GM21786 (cell line): ENCODE data around the gene NPR1.
"Not testable (repeated sequence)": the region's sequence is repeated elsewhere in the genome, so short reads cannot be mapped to it uniquely, and the experiment has no call there.

Experiments used
- ATAC-seq: cut with Tn5 transposase; IDR thresholded peaks from one replicate; pipeline ENCODE4 v1.9.1; 2021; ENCODE audit not compliant: unreplicated experiment

Gene NPR1

GRCh38 chr1:153678519-153679336 is at the start of gene NPR1:
Gene NPR1, plus strand, starts transcription at chr1:153678688. Its CDS starts 421 bp downstream, at chr1:153679109.
- ATAC-seq, result no peak

- ATAC-seq, result no peak
These were observed 49.2 kb upstream of the NPR1 start for GRCh38 chr1:153629343-153629665.

DNA sequence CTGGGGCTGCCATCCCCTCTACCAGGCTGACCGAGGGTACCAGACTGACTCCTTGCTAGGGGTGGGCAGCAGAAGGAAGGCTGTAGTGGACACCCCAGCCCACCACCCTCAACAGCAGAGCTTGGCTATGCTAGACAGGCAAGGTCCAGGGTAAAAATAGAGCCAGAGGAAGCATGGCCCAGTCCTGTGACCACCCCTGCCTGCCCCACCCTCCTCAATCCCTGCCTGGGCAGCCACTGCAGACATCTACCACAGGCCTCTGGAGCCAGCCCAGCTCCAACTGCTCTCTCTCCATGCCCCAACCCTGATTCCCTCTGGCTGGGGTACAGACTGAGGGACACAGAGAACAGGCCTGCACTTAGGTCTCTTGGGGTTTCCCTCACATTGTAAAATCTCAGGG is 48.5 kb upstream of the NPR1 start:
- no peak for ATAC-seq

GRCh38 chr1:153630384-153630783 is 48.1 kb upstream of the NPR1 start:
- no peak for ATAC-seq

DNA sequence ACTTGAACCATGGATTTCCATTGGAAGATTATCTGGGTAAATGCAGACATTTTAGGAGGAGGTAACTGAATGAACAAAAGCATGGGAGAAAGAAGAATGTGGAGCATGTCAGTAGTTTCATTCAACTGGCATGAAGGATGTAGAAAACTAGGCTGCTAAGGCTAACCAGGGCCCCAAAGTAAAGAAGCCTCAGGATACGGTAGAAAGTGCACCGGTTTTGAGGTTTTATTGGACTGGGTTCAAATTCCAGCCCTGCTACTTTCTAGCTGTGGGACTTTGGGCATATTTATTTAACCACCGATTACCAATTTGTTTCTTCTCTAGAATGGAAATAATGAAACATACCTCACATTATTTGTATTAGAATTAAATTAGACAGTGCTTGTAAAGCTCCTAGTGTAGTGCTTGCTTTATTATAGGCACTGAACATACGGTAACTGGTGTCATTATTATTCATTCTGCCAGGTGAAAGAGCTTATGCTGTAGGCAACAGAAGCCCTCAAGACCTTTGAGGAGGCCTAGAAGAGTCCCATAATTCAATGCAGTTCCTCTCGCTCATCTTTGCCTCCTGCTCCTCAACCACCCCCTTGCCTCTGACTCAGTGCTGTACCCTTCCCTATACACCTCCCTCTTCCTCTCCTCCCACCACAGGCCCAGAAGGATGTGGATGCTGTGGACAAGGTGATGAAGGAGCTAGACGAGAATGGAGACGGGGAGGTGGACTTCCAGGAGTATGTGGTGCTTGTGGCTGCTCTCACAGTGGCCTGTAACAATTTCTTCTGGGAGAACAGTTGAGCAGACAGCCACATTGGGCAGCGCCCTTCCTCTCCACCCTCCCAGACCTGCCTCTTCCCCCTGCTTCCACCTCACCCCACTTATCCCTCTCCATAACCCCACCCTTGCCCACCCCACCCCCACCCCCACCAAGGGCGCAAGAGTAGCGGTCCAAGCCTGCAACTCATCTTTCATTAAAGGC is 47.2 kb upstream of the NPR1 start:
- ATAC-seq, result no peak

DNA sequence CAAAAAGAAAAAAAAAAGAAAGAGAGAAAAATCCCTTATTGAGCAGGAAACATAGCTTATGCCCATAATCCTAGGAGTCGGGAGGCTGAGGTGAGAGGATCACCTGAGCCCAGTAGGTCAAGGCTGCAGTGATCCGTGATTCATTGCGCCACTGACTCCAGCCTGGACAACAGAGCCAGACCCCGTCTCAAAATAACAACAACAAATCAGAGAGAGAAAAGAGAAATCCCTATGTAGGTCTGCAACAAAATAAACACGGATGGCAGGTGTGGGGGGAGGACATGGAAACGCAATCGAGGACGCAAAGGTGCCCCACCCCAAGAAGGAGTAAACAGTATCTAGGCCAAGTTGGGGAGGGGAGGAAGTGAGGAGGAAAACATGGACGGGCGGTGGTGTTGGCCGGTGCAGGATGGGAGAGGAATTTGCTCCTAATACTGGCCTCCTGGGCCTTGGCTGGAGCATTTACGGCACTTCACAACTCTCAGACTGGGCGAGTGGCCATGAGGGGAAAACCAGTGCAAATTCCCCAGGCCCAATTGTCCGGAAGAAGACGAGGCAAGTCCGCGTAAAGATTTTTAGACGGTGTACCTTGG is 45.2 kb upstream of the NPR1 start:
- no peak for ATAC-seq

- peak; percentile 91 for ATAC-seq
These were observed 44.5 kb upstream of the NPR1 start, which contains the start of gene CHTOP for GRCh38 chr1:153633754-153634665. Gene CHTOP, plus strand, starts transcription at chr1:153634066. Its CDS starts 2,523 bp downstream, at chr1:153636589.

- no peak for ATAC-seq
These were observed 42.6 kb upstream of the NPR1 start for GRCh38 chr1:153635872-153636271.

DNA sequence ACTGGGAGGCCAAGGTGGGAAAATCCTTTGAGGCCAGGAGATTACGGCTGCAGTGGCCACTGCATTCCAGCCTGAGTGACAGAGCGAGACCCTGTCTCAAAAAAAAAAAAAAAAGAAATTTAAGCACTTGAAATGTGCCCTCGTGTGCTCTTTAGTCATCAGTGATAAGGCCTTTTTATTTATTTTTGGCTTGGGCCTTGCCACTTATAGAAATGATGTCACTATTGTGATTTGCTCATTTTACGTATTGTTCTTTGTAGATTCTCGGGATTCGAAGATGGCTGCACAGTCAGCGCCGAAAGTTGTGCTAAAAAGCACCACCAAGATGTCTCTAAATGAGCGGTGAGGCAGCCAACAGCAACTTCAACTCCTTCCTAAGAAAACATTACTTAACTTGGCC is 42.2 kb upstream of the NPR1 start:
- no peak for ATAC-seq

GRCh38 chr1:153638261-153638660 is 40.2 kb upstream of the NPR1 start:
- ATAC-seq, result no peak

- ATAC-seq, result no peak
These were observed 39.2 kb upstream of the NPR1 start for GRCh38 chr1:153639280-153639679.

DNA sequence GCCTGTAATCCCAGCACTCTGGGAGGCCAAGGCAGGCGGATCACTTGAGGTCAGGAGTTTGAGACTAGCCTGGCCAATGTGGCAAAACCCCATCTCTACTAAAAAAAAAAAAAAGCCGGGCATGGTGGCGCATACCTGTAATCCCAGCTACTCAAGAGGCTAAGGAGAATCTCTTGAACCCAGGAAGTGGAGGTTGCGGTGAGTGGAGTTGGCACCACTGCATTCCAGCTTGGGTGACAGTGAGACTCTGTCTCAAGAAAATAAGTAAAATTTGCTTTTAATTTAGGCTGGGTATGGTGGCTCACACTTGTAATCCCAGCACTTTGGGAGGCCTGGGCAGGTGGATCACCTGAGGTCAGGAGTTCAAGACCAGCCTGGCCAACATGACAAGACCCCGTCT is 38.3 kb upstream of the NPR1 start:
- not testable (repeated sequence) for ATAC-seq

DNA sequence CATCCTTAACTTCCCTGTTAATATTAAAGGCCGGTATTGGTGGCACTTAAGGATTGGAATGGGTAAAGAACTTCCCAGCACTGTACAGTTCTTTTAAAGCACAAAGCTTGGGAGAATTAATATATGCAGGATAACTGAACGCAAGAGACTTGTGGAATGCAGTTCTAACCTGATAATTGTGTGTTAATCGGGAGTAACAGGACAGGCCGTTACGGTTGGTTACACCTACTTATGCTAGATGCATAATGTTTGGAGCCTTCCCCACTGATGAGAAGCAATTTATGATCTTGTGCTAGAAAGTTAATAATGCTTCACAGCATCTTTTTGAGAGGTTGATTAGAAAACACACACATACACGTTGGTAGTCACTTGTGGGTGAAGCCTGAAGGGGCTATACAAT is 37.6 kb upstream of the NPR1 start:
- no peak for ATAC-seq

GRCh38 chr1:153642161-153642560 is 36.3 kb upstream of the NPR1 start:
- ATAC-seq, result no peak

- ATAC-seq, result no peak
These were observed 35.4 kb upstream of the NPR1 start for GRCh38 chr1:153643100-153643499.

DNA sequence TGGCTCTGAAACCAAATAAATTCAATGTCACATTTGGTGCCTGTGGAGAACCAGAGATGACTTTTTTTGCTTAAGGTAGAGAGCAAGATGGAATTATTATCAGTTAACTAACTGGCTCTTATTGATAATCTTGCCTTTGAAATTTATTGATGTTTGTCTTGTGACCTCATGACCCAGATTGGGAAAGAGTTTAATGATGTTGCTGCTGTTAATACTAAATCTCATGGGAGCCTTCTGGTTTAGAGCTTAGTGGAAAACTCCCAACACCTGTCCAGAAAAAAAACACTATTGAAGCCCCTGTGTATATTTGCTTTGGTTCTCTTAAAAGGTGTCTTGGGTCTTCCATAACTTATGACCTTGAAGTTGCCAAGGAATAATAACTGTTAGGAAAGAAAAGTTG is 34.7 kb upstream of the NPR1 start:
- ATAC-seq, result no peak

DNA sequence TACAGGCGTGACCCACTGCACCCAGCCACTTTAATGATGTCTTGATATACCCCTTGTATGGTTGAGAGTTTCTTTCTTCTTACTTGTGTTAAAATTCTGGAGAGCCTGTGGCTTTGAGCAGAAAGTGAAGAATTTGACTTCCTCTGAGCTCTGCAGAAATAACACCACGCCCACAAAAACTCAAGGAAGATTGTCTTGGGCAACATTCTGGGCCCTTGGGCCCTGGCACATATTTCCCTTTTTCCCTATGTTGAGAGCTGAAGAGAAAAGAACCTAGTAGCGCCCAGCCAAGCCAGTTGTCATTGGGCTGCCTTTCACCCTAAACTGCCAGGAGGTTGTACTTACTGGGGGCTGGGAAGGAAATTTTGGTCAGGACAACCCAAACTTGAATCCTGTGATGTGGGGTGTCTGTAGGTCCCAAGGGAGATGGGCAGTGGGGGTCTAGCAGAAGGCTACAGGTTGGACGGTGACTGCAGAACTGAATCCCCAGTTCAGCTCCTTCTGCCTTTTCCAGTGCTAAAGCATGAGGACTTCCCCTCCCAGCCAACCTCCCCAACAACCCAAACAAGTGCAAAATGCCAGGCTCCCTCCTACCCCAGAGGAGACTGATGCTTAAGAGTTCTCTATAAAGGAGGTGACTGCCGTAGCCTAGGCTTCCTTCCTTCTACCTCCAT is 31.7 kb upstream of the NPR1 start:
- no peak for ATAC-seq

GRCh38 chr1:153647346-153647714 is 31.2 kb upstream of the NPR1 start:
- no peak for ATAC-seq

GRCh38 chr1:153648000-153648643 is 30.4 kb upstream of the NPR1 start:
- ATAC-seq, result no peak
